SJSA1 (cell line): Measurements from ENCODE around the gene RALGAPB. TPM values are rescaled to one million over a fixed set of nuclear protein-coding genes. Genes with fewer than 3 reads are reported as not detected.
A peak's percentile ranks its signal among the peaks of the same experiment; 100 is the strongest.
"Not testable (repeated sequence)": the region's sequence is repeated elsewhere in the genome, so short reads cannot be mapped to it uniquely, and the experiment has no call there.

ENCODE experiments used
- DNase-seq, 2 experiments: peaks; one replicate each; pipeline ENCODE4 v3.0.0-alpha.2; 2015 to 2020; ENCODE audit warnings: low spot score in 2 of 2, low read depth in 1 of 2
- H3K27ac ChIP-seq: fragments of 250-450 bp; sonication (Bioruptor Pico); 2 replicates; pipeline ENCODE4 v1.5.1; 2020; ENCODE audit warnings: mild to moderate bottlenecking, moderate library complexity
- H3K27me3 ChIP-seq: fragments of 250-450 bp; sonication (Bioruptor Pico); replicated peaks from 2 replicates; pipeline ENCODE4 v1.5.1; 2020; ENCODE audit warnings: mild to moderate bottlenecking, moderate library complexity
- H3K36me3 ChIP-seq: fragments of 250-450 bp; sonication (Bioruptor Pico); 2 replicates; pipeline ENCODE4 v1.5.1; 2020; ENCODE audit warnings: mild to moderate bottlenecking
- H3K4me1 ChIP-seq: fragments of 250-450 bp; sonication (Bioruptor Pico); replicated peaks from 2 replicates; pipeline ENCODE4 v1.6.1; 2021; ENCODE audit warnings: mild to moderate bottlenecking
- H3K4me3 ChIP-seq: fragments of 250-450 bp; sonication (Bioruptor Pico); 2 replicates; pipeline ENCODE4 v1.5.1; 2020; ENCODE audit warnings: mild to moderate bottlenecking
- H3K9me3 ChIP-seq: fragments of 250-450 bp; sonication (Bioruptor Pico); replicated peaks from 2 replicates; pipeline ENCODE4 v1.5.1; 2020; ENCODE audit warnings: mild to moderate bottlenecking
- total RNA-seq: library from RNA; depleted of rRNA; stranded (reverse); fragments of >200 nt; shearing (Covaris generic); gene quantifications from 2 replicates; pipeline ENCODE4 v1.2.3, GENCODE V29; 2014; rRNA removed

The RALGAPB gene
- 17.6 and 21.9 TPM in 2 replicates for total RNA-seq

DNA sequence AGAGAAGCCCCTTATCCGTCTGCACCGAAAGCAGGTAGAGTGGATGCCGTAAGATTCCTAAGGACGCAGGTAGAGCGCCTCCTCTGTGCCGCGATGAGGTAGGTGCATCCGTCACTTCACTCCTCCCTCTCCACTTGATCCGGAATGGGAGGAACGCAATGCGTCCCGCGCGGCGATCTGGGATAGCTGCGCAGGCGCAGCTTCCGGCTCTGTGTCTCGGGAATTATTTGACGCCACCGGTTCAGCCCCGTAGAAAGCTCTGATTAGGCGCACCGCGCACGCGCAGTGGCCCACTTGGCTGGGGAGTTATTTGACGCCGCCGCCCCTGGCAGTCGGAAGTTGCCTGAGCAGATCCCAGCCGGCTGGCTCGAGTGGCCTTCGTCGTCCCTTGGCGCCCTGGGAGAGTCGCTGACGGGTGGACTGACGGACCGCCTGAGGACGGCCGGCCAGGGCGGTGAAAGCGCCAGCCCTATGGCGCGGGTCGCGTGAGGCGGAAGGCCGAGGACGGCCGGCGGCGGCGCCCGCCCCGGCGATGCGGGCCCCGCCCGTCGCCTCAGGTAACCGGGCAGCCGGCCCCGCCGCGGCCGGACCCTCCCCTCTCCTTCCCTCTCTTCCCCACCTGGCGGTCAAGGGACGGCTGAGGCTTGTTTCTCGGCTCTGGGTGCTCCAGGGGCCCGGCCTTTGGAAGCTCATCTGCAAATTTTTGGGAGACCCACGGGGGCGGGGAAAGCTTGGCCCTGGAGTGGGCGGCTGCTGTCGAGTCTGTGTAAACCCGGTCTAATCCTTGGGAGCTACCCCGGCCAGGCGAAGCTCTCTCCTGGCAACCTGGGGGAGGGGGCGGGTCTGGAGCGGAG lies at the start of gene RALGAPB:
Gene RALGAPB, plus strand, starts transcription at position 331 of the 854 bp plus-strand sequence. CDS start 15,590 bp downstream, outside the sequence.
- Histone ChIP-seq H3K27me3 (no peaks in the 10 kb centered on the region), H3K4me1 (peaks cover 7% of the 10 kb centered on the region), H3K4me3 (peak within 1 kb of the TSS; percentile 88), H3K27ac (peak within 1 kb of the TSS; percentile 64), H3K9me3 (no peaks in the 10 kb centered on the region), H3K36me3 (peaks cover 16% of the 10 kb centered on the region)
- peak; percentile 95 to 98 for DNase-seq

DNA sequence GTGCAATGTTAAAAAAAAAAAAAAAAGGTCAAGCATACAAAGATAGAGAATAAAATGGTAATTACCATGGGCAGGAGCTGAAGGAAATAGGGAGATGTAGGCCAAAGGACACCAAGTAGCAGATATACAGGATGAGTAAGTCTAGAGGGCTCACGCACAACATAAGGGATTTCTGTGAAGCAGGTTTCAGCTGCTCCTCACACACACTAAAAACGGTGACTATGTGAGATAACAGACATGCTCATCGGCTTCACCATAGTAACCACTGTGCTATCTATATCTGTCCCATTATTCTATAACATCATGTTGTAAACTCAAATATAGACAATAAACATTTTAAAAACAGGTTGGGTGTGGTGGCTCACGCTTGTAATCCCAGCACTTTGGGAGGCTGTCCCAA lies 49.1 kb upstream of the RALGAPB start:
- peaks cover 100% of the 10 kb centered on the region for H3K36me3 ChIP-seq
- no peak overlapping the region for H3K4me3 ChIP-seq
- DNase-seq: no peak
- no peaks in the 10 kb centered on the region for H3K27me3 ChIP-seq
- H3K4me1 ChIP-seq: peaks cover 20% of the 10 kb centered on the region
- H3K27ac ChIP-seq: no peak overlapping the region
- H3K9me3 ChIP-seq: no peaks in the 10 kb centered on the region

GRCh38 chr20:38424401-38424800 lies 48.2 kb upstream of the RALGAPB start:
- peaks cover 20% of the 10 kb centered on the region for H3K4me1 ChIP-seq
- no peaks in the 10 kb centered on the region for H3K9me3 ChIP-seq
- no peak for DNase-seq
- H3K27me3 ChIP-seq: no peaks in the 10 kb centered on the region
- peaks cover 100% of the 10 kb centered on the region for H3K36me3 ChIP-seq
- no peak overlapping the region for H3K4me3 ChIP-seq
- H3K27ac ChIP-seq: no peak overlapping the region

DNA sequence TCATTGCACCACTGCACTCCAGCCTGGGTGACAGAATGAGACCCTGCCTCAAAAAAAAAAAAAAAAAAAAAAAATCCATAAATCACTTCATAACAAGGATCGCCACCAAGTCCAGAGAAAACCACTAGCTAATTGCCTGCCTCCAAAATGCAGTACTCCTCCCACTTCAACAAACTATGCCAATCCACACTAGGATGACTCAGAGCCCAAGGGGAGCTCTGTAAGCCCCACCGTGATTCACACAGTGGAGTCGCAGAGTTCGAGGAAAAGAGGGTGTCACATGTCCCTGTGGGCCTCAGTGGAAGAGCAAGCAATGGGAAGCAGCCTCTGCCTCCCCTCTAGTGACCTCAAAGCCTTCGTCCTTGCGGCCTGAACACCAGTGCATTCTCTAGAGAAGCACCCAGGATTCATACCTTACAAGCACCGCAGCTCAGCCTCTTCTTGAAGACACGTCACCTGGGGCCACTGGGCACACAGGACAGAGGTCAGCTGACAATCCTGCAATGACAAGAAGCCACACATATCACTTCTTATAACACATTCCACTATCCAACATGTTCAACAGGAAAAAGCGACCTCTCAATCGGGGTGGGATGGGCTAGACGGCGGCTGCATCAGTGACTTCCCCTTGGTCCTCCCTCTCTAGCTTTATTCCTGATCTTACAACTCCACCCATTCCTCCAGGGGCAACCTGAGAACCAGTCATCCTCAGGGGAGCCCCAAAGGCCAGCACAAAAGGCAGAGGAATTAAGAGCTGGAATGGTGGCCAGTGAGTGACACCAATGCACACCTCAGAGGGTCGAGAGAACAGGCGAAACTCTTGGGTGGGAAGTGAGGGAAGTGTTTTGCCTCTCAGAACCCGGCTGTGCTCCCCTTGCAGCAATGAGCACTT lies 46.4 kb upstream of the RALGAPB start:
- no peak overlapping the region for H3K4me3 ChIP-seq
- no peaks in the 10 kb centered on the region for H3K27me3 ChIP-seq
- no peak overlapping the region for H3K27ac ChIP-seq
- no peaks in the 10 kb centered on the region for H3K9me3 ChIP-seq
- H3K36me3 ChIP-seq: peaks cover 100% of the 10 kb centered on the region
- H3K4me1 ChIP-seq: peaks cover 20% of the 10 kb centered on the region
- peak; percentile 72 to 85 for DNase-seq

GRCh38 chr20:38427655-38428023 lies 45.0 kb upstream of the RALGAPB start:
- H3K4me3 ChIP-seq: no peak overlapping the region
- H3K27me3 ChIP-seq: no peaks in the 10 kb centered on the region
- peaks cover 100% of the 10 kb centered on the region for H3K36me3 ChIP-seq
- no peak for DNase-seq
- H3K4me1 ChIP-seq: peaks cover 22% of the 10 kb centered on the region
- no peaks in the 10 kb centered on the region for H3K9me3 ChIP-seq
- no peak overlapping the region for H3K27ac ChIP-seq

DNA sequence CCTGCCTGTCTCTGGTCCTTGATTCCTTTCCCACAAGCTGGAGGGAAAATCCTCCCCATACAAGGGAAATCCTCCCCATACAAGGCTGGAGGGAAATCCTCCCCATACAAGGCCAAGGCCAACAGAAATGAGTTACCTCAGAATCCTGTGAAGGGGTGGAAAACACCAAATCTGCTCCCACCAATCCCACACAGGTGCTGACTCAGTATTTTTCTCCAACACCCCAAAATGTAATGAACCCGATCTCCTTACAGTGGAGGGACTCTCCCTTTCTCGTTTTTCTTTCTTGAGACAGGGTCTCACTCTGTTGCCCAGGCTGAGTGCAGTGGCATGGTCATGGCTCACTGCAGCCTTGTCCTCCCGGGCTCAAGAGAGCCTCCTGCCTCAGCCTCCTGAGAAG lies 43.8 kb upstream of the RALGAPB start:
- peaks cover 100% of the 10 kb centered on the region for H3K36me3 ChIP-seq
- no peaks in the 10 kb centered on the region for H3K27me3 ChIP-seq

DNA sequence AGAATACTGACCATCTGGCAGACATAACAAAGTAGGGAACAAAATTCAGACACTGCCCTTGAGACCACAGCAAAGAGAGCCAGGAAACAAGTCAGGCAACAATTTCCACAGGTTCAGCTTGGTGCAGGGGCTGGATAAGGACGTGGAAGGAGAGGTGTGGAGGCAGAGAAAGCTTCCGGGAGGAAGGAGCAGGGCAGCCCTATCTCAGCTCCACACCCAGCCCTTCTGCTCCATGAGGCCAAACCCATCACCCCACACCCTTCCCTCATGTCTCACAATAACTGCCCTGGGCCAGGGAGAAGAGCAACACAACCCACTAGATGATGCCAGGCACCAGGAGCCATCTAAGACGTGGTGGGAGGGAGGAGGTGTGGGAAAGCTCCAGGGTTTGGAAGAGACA lies 43.3 kb upstream of the RALGAPB start:
- peaks cover 30% of the 10 kb centered on the region for H3K4me1 ChIP-seq
- no peak overlapping the region for H3K4me3 ChIP-seq
- H3K9me3 ChIP-seq: no peaks in the 10 kb centered on the region
- H3K36me3 ChIP-seq: peaks cover 100% of the 10 kb centered on the region
- no peak overlapping the region for H3K27ac ChIP-seq
- no peak for DNase-seq
- H3K27me3 ChIP-seq: no peaks in the 10 kb centered on the region

More for the DNA sequence above, 43.8 kb upstream of the RALGAPB start:
- H3K9me3 ChIP-seq: no peaks in the 10 kb centered on the region
- no peak for DNase-seq
- H3K4me1 ChIP-seq: peaks cover 25% of the 10 kb centered on the region
- H3K27ac ChIP-seq: no peak overlapping the region
- no peak overlapping the region for H3K4me3 ChIP-seq

- peaks cover 92% of the 10 kb centered on the region for H3K36me3 ChIP-seq
Observed at GRCh38 chr20:38430679-38431325, 41.8 kb upstream of the RALGAPB start.

GRCh38 chr20:38432292-38432691 lies 40.4 kb upstream of the RALGAPB start:
- Histone ChIP-seq H3K36me3 (peaks cover 77% of the 10 kb centered on the region), H3K9me3 (no peaks in the 10 kb centered on the region), H3K27me3 (no peaks in the 10 kb centered on the region), H3K27ac (no peak overlapping the region), H3K4me1 (peaks cover 26% of the 10 kb centered on the region), H3K4me3 (no peak overlapping the region)
- DNase-seq: no peak

More at GRCh38 chr20:38430679-38431325, 41.8 kb upstream of the RALGAPB start:
- Histone ChIP-seq H3K27ac (no peak overlapping the region), H3K9me3 (no peaks in the 10 kb centered on the region), H3K27me3 (no peaks in the 10 kb centered on the region), H3K4me1 (peaks cover 36% of the 10 kb centered on the region), H3K4me3 (no peak overlapping the region)
- DNase-seq: no peak

DNA sequence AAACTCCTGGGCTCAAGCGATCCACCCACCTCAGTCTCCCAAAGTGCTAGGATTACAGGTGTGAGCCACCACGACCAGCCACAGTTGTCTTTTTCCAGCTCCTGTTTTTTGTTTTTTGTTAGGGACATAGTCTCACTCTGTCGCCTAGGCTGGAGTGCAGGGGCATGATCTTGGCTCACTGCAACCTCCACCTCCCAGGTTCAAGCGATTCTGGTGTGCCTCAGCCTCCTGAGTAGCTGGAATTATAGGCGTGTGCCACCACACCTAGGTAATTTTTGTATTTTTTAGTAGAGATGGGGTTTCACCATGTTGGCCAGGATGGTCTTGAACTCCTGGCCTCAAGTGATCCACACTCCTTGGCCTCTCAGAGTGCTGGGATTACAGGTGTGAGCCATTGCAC lies 39.8 kb upstream of the RALGAPB start:
- H3K4me3 ChIP-seq: not testable (repeated sequence)
- Histone ChIP-seq H3K36me3 (peaks cover 71% of the 10 kb centered on the region), H3K4me1 (peaks cover 22% of the 10 kb centered on the region)

DNA sequence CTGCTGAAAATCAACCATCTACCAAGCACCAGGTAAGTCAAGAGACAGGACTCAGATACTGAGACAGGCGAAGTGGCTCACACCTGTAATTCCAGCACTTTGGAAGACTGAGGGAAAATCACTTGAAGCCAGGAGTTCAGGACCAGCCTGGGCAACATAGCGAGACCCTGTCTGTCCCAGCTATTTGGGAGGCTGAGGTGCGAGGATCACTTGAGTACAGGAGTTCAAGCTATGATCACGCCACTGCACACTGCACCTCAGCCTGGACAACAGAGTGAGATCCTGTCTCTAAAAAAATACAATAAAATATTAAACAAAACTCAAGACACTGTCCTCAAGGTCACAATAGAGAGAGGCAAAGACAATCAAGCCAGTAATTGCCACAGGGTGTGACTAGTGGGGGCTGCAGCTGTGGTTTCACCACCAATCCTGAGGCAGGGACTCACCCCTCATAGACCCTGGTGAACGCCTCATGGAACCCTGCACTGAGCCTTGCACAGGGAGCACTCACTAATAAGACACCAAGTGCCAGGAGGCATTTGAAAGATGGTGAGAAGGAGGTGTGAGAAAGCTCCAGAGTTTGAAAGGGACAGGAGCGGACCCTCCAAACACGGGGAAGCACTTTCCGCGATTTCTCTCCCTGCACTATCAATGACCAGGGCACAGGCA lies 39.2 kb upstream of the RALGAPB start:
- H3K27ac ChIP-seq: no peak overlapping the region
- no peaks in the 10 kb centered on the region for H3K27me3 ChIP-seq
- no peaks in the 10 kb centered on the region for H3K9me3 ChIP-seq
- H3K4me1 ChIP-seq: peaks cover 22% of the 10 kb centered on the region
- peaks cover 66% of the 10 kb centered on the region for H3K36me3 ChIP-seq
- peak overlapping the region; percentile 73 for H3K4me3 ChIP-seq
- DNase-seq: no peak

More for the DNA sequence above, 39.8 kb upstream of the RALGAPB start:
- not testable (repeated sequence) for H3K27ac ChIP-seq, H3K27me3 ChIP-seq, DNase-seq, H3K9me3 ChIP-seq

DNA sequence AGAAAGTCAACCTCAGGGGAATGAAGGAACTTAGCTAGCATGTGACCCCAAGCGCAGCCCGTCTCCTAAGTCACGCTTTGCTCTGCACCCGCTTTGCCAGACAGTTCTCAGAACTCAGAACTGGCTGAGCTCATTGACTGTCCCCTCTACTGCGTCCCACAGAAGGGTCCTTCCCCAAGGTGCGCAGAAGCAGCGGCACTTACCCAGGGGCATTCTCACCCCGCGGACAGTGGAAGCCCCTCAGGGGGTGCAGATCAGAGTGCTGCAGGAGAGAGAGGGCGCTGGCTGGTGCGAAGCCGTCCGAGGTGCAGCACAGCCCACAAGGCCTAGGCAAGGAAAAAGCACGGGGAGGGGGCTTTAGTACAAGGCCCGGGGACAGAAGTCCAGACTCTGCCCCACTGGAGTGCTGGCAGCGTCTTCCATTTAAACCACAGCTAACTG lies 38.3 kb upstream of the RALGAPB start:
- H3K9me3 ChIP-seq: no peaks in the 10 kb centered on the region
- no peaks in the 10 kb centered on the region for H3K27me3 ChIP-seq
- DNase-seq: peak in 1 of 2 experiments; percentile 50
- peaks cover 22% of the 10 kb centered on the region for H3K4me1 ChIP-seq
- peak overlapping the region; percentile 70 for H3K27ac ChIP-seq
- H3K36me3 ChIP-seq: peaks cover 57% of the 10 kb centered on the region
- peak overlapping the region; percentile 73 for H3K4me3 ChIP-seq
